Epithelial cell of proximal tubule (primary cell): ENCODE results near the gene CTSW. TPM values are rescaled to one million over a fixed set of nuclear protein-coding genes. Genes with fewer than 3 reads are reported as not detected.

ENCODE experiments used
- DNase-seq: peaks from one replicate; pipeline ENCODE4 v3.0.0-alpha.2; 2011; ENCODE audit warnings: low read depth
- H3K4me3 ChIP-seq: 2 replicates; pipeline ENCODE4 v1.5.1; 2011; ENCODE audit warnings: low read depth, mild to moderate bottlenecking, low read length
- total RNA-seq: library from RNA; depleted of rRNA; stranded (reverse); fragments of >200 nt; gene quantifications from 2 replicates; pipeline ENCODE4 v1.2.3, GENCODE V29; 2015
- TF ChIP-seq, protein P1 (sequence below): conservative IDR thresholded peaks from 2 replicates; pipeline ENCODE4 v1.5.1; 2012; ENCODE audit warnings: low read depth, mild to moderate bottlenecking, low read length

The CTSW gene
- total RNA-seq, 1 donor from 2014 or later, result 1.2 TPM

DNA sequence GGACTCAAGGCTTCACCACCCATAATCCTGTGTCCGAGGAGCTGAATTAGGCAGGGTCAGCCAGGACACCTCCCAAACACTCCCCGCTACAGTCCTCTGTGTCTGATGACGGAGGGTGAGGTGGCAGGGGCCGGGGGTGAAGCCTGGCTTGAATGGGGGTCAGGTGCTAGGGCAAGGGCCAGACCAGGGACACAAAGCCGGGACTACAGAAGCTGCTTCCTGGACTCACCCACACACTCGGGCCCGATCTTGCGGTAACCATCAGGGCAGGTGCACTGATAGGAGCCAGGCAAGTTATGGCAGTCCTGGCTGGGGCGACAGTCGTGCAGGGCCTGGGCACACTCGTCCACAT, 9.4 kb upstream of the CTSW start:
- TF ChIP-seq, protein P1, sequence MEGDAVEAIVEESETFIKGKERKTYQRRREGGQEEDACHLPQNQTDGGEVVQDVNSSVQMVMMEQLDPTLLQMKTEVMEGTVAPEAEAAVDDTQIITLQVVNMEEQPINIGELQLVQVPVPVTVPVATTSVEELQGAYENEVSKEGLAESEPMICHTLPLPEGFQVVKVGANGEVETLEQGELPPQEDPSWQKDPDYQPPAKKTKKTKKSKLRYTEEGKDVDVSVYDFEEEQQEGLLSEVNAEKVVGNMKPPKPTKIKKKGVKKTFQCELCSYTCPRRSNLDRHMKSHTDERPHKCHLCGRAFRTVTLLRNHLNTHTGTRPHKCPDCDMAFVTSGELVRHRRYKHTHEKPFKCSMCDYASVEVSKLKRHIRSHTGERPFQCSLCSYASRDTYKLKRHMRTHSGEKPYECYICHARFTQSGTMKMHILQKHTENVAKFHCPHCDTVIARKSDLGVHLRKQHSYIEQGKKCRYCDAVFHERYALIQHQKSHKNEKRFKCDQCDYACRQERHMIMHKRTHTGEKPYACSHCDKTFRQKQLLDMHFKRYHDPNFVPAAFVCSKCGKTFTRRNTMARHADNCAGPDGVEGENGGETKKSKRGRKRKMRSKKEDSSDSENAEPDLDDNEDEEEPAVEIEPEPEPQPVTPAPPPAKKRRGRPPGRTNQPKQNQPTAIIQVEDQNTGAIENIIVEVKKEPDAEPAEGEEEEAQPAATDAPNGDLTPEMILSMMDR, result no peak
- H3K4me3 ChIP-seq, result no peak overlapping the region
- no peak for DNase-seq

DNA sequence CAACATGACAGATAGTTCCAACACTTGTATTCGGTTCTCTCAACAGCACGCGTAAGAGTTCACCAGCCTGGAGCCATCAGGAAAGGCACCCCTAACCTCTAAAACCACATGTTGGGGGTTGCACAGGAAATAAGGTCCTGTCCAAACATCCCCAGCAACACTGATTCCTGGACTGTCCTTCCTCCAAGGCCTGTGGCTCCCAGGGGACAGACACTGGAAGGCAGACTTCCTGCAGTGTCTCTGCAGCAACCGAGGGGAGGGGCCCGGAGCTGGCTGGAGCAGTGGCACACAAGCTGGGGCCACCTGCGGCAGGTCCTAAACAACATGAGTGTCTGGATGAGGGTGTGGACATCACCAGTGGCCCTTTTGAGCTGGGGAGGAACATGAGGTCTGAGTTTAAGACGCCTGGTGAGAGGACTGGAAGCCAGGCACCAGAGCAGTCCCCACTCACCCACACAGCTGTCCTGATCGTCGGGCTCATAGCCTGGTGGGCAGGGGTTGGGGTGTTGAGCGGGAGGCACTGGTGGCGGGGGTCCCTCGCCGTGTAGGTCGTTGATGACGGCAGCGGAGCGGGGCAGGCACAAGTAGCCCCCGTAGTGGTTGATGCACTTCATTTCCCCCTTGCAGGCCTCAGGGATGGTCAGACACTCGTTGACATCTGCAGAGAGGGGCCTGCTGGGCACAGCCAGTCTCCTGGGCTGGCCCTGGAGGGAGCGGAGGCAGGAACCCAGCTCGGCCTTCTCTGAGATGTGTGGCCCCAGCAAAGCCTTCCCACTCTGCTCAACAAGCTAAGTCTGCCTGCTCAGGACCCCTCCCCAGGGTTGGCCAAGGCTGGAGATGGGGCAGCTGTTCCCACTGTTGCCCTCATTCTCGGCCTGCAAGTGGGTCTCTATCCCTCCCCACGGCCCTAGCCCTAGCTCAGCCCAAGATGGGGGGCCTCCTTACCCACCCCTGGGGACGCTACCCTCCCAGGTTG, 8.6 kb upstream of the CTSW start:
- no peak for DNase-seq
- H3K4me3 ChIP-seq, result no peak overlapping the region
- TF ChIP-seq, protein P1, result no peak

DNA sequence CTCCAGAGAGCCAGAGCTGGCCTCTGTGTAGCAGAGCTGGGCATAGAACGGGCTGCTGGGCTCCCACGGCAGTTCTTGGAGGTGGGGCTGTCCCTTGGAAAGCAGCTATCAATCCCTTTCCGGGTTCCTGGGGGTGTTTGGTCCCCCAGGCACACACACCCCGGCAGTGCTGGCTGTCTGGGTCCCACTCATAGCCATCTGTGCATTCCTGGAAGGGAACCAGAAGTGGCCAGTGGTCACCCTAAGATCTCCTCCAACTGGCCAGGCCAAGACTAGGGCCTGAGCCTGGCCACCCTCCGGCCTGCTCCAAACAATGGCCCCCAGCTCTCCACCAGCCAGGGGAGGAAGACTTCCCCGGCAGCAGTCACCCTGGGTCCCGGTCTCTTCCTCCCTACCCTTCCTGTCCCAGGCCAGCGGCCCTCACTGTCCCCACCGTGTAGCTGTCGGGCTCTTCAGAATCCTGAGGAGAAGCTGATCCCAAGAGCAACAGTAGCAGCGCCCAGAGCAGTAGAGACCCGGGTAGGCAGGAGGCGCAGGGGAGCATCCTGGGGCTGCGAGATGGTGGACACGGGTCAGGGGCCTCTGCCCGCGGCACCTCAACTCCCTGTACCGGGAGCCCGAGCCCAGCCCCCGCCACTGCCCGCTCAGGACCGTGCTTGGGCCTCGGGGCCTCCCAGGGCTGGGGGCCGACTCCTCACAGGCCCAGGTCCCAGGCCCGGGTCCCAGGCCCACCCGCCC, 7.7 kb upstream of the CTSW start:
- DNase-seq, result no peak
- peak overlapping the region; percentile 80 for H3K4me3 ChIP-seq
- TF ChIP-seq, protein P1, result peak; percentile 3

DNA sequence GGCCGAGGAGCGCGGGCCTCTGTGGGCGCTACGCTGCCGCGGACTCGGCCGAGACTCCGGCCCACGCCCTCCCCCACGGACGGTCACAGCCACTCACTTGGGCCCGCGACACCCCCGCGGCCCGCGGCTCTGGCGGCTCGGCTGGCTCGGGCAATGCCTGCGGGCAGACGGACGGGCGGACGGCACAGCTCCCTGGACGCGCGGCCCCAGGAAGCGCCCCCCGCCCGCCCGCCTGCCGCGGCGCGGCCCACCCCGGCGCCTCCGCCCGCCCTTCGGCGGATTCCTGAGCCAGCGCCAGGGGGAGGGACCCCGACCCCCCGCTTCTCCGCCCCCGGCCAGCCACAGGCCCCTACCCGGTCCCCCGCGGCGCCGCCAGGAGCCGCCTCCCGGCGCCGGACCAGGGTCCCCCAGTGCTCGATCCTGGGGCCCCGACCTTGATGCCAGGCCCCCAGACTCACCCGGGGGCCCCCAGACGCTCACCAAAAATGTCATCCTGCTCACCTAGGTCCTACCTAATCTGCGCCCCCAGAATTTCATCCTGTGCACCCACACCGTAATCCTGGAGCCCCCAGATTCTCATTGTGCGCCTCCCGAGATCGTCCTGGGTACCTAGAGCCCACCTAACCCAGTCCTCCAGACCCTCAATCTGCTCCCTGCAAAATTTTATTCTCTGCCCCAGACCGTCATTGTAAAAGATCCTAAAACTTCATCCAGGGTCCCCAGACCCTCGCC, 6.9 kb upstream of the CTSW start, which contains the start of gene EFEMP2:
TSS of gene EFEMP2 (minus strand) at position 215 of the 732 bp plus-strand sequence. CDS start 446 bp downstream, outside the sequence.
- no peak for DNase-seq
- TF ChIP-seq, protein P1, result no peak
- peak within 1 kb of the TSS; percentile 80 for H3K4me3 ChIP-seq

GRCh38 chr11:65873318-65874156, 6.1 kb upstream of the CTSW start:
- DNase-seq, result no peak
- TF ChIP-seq, protein P1, result no peak
- H3K4me3 ChIP-seq, result peak overlapping the region; percentile 80

GRCh38 chr11:65880027-65880426, 390 bp downstream of the CTSW start:
- no peak for DNase-seq
- TF ChIP-seq, protein P1, result no peak
- H3K4me3 ChIP-seq, result no peak overlapping the region
